ENCODE measurements around the gene RPL21. TPM values are rescaled to one million over a fixed set of nuclear protein-coding genes. Genes with fewer than 3 reads are reported as not detected.

RPL21 gene
- 1,000 to 10,000 TPM in 2 of 3 donors, 100 to 1,000 TPM in 1; 969 to 1,229 (median 1,130) TPM for total RNA-seq
- 4,282 TPM for total RNA-seq (2013)

DNA sequence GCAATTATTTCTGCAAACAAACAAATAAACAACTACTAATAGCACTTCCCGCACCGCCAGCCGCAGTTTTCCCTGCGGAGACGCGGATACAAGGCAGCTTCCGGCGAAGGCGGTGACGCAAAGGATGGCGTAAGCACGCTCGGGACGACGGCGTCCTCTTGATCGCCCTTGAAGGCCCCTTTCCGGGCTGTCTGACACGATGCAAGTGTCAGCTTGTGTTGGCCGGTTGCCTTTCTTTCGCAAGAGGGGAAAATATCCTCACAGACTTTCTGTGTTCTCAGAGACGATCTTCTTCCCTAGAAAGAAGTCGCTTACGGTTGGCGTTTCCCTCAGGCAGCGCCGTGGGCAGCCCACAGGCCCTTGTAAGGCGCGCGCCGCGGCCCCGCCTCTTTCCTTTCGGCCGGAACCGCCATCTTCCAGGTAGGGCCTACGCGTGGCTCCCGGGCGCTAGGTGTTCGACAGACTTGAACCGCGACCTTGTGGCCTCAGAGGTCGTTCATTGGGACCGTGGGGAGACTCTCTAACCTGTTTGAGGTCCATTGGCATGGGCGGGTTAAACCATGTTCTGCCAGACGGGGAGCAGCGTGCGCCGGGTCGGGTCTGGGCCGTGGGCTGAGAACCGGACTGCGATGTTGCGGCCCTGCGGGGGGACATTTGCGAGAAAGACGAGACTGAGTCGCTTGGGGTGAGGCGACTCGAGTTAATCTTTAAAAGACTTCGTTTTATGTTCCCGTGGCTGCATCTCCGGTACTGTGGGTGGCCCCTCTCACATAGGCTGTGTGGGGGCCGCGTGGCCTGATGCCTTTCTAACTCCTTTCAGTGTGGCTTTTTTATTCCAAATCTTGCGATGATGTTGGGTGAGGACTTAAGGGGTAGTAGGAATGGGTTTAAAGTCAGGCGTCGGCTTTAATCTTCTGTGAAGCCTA is at the start of gene RPL21:
TSS of gene RPL21 (plus strand) at position 393 of the 926 bp plus-strand sequence. CDS start 2,219 bp downstream, outside the sequence.
- no peaks in the 10 kb centered on the region for H3K36me3 Mint-ChIP-seq
- peak within 1 kb of the TSS; percentile 96 to 100 for H3K27ac Mint-ChIP-seq

DNA sequence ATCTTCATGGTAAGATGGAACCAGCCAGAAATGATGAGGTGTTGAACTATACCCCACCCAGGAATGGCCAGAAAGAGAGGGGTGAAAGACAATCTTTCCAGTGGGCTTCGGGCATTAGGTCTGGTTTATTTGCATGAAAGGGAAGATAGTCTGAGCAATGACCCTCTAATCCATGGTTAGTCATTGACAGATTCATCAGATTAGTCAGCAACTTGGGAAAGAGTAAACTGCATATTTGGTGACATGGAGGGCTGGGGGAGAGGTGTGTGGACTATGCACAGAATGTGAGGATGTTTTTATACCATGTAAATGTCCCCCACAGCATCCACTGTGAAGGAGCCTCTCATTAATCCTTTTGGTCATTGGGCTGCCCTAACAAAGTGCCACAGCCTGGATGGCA is 49.7 kb upstream of the RPL21 start:
- H3K27ac ChIP-seq (ENCODE audit: low read length): no peak overlapping the region
- ATAC-seq (no peak), DNase-seq (no peak)
- H3K27me3 ChIP-seq (ENCODE audit: control insufficient read depth, insufficient read depth, low read length): no peaks in the 10 kb centered on the region
- Mint-ChIP-seq H3K36me3 (no peaks in the 10 kb centered on the region), H3K4me1 (no peaks in the 10 kb centered on the region), H3K27ac (no peak overlapping the region), H3K27me3 (ENCODE audit: low read depth in 2 of 2) (peaks cover 9 to 16% of the 10 kb centered on the region in 2 donors), H3K4me3 (no peak overlapping the region), H3K9me3 (no peaks in the 10 kb centered on the region)
- intact Hi-C loops (cut with micrococcal nuclease): no loop called here
- H3K4me1 ChIP-seq (ENCODE audit: control insufficient read depth, insufficient read depth, low read length): no peaks in the 10 kb centered on the region
- no peaks in the 10 kb centered on the region for H3K36me3 ChIP-seq (ENCODE audit: control insufficient read depth, insufficient read depth, low read length)
- no peak for TF ChIP-seq CTCF (IDR thresholded peaks at IDR 0.05)
- 79% methylated on average over 1 of the region's 1 CpG for WGBS (ENCODE audit: insufficient coverage)
- no peak overlapping the region for H3K4me3 ChIP-seq (ENCODE audit: low read length)
- H3K9me3 ChIP-seq (ENCODE audit: control insufficient read depth, insufficient read depth, low read length): no peaks in the 10 kb centered on the region

More for the DNA sequence above, at the start of gene RPL21:
- no peak for TF ChIP-seq CTCF (IDR thresholded peaks at IDR 0.05)
- Histone ChIP-seq H3K27ac (ENCODE audit: low read length) (peak within 1 kb of the TSS; percentile 100), H3K9me3 (ENCODE audit: control insufficient read depth, insufficient read depth, low read length) (no peaks in the 10 kb centered on the region), H3K4me3 (ENCODE audit: low read length) (peak within 1 kb of the TSS; percentile 99), H3K27me3 (ENCODE audit: control insufficient read depth, insufficient read depth, low read length) (no peaks in the 10 kb centered on the region), H3K4me1 (ENCODE audit: control insufficient read depth, insufficient read depth, low read length) (peaks cover 7% of the 10 kb centered on the region), H3K36me3 (ENCODE audit: control insufficient read depth, insufficient read depth, low read length) (peaks cover 24% of the 10 kb centered on the region)
- DNase-seq (peak; percentile 91 to 98), ATAC-seq (peak; percentile 91 to 96 (median 93))
- under 1% methylated on average over 69 of the region's 69 CpGs for WGBS (ENCODE audit: insufficient coverage)
- Mint-ChIP-seq H3K4me1 (peaks cover 36 to 50% of the 10 kb centered on the region in 2 donors), H3K4me3 (peak within 1 kb of the TSS; percentile 97), H3K27me3 (ENCODE audit: low read depth in 2 of 2) (no peaks in the 10 kb centered on the region), H3K9me3 (no peaks in the 10 kb centered on the region)
- intact Hi-C loops (cut with micrococcal nuclease): loop anchor here (1.0 to 2.0 kb wide), 5 partner anchors 19 to 369 kb away; partner anchors contain the start of genes LNX2, MTIF3, RASL11A and USP12

DNA sequence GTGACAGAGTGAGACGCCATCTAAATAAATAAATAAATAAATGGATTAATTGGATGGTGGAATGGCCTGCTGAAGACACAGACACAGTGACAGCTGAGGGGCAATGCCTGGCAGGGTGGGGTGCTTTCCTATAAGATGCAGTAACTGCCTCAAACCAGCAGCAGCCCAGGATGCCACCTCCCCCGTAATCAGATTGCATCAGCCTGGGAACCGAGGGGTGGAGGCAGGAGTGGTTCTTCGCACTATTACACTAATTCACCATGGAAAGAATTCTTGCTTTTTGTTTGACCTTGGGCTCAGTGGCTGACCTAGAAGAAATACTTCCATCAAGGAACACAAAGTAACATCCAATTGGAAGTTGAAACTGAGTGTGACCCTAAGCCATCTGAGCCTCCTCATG is 48.2 kb upstream of the RPL21 start:
- Mint-ChIP-seq H3K27ac (no peak overlapping the region), H3K27me3 (ENCODE audit: low read depth in 2 of 2) (peaks cover 9 to 15% of the 10 kb centered on the region in 2 donors), H3K36me3 (no peaks in the 10 kb centered on the region), H3K4me1 (no peaks in the 10 kb centered on the region), H3K9me3 (no peaks in the 10 kb centered on the region), H3K4me3 (no peak overlapping the region)
- intact Hi-C loops (cut with micrococcal nuclease): no loop called here
- H3K27me3 ChIP-seq (ENCODE audit: control insufficient read depth, insufficient read depth, low read length): no peaks in the 10 kb centered on the region
- ATAC-seq (no peak), DNase-seq (no peak)
- H3K36me3 ChIP-seq (ENCODE audit: control insufficient read depth, insufficient read depth, low read length): no peaks in the 10 kb centered on the region
- no peaks in the 10 kb centered on the region for H3K9me3 ChIP-seq (ENCODE audit: control insufficient read depth, insufficient read depth, low read length)
- H3K4me1 ChIP-seq (ENCODE audit: control insufficient read depth, insufficient read depth, low read length): no peaks in the 10 kb centered on the region
- no peak overlapping the region for H3K4me3 ChIP-seq (ENCODE audit: low read length)
- WGBS (ENCODE audit: insufficient coverage): 92% methylated on average over 3 of the region's 4 CpGs
- no peak overlapping the region for H3K27ac ChIP-seq (ENCODE audit: low read length)
- no peak for TF ChIP-seq CTCF (IDR thresholded peaks at IDR 0.05)

Data from natural killer cell (primary cell).